Thyroid gland (tissue), 4 donors: Measurements from ENCODE around the gene TSC22D1. TPM values are rescaled to one million over a fixed set of nuclear protein-coding genes. Genes with fewer than 3 reads are reported as not detected.

ENCODE experiments used
- DNase-seq, 2 donors: peaks; one replicate each; pipeline ENCODE4 v3.0.0-alpha.2; 2019
- H3K27ac ChIP-seq, 3 donors: fragments of 200-600 bp; sonication (generic); 1 replicate in 2 of 3; 2 replicates in 1 of 3; pipeline ENCODE4 v1.5.1; 2016 to 2019; ENCODE audit warnings: mild to moderate bottlenecking in 1 of 3, moderate library complexity in 1 of 3
- H3K27me3 ChIP-seq: fragments of 200-600 bp; sonication (generic); one replicate; pipeline ENCODE4 v1.5.1; 2019
- H3K36me3 ChIP-seq, 2 donors: fragments of 200-600 bp; sonication (generic); one replicate each; pipeline ENCODE4 v1.5.1; 2016 to 2019
- H3K4me1 ChIP-seq, 2 donors: fragments of 200-600 bp; sonication (generic); one replicate each; pipeline ENCODE4 v1.5.1; 2017 to 2019
- H3K4me3 ChIP-seq, 3 donors: fragments of 200-600 bp; sonication (generic); replicated peaks in 1 of 3; 1 replicate in 2 of 3; 2 replicates in 1 of 3; pipeline ENCODE4 v1.5.1; 2016; ENCODE audit warnings: mild to moderate bottlenecking in 1 of 3
- H3K9me3 ChIP-seq: fragments of 200-600 bp; sonication (generic); one replicate; pipeline ENCODE4 v1.5.1; 2017
- POLR2A ChIP-seq, 2 donors: fragments of 450-650 bp; IDR thresholded peaks; one replicate each; pipeline ENCODE4 v1.6.1; 2017; ENCODE audit warnings: antibody characterized with exemption in 2 of 2, mild to moderate bottlenecking in 2 of 2, moderate library complexity in 1 of 2
- WGBS, 2 donors: methylation state at CpG; one replicate each; pipeline ENCODE4 v1.1.5; 2017; 5-methylcytosine and 5-hydroxymethylcytosine counted together
- intact Hi-C: fragments of 100-400 bp; cut with DNase I; formaldehyde crosslinking; loops from one replicate; pipeline ENCODE4 v1.15.1; 2023
- total RNA-seq, 4 donors: library from RNA; depleted of rRNA; stranded (reverse); fragments of >200 nt; gene quantifications; one replicate each; pipeline ENCODE4 v1.2.3, GENCODE V29; 2016
- TF ChIP-seq, protein P1 (sequence below), 6 experiments: fragments of 200-600 bp in 3 of 6; fragments of 450-650 bp in 3 of 6; sonication (generic) in 3 of 6; IDR thresholded peaks; one replicate each; pipeline ENCODE4 v1.5.1; 2016 to 2019; ENCODE audit warnings: antibody characterized with exemption in 6 of 6, mild to moderate bottlenecking in 2 of 6, inconsistent platforms in 1 of 6, moderate library complexity in 1 of 6

The TSC22D1 gene
- total RNA-seq, 4 donors from 2014 or later = 78.0 to 103 (median 90.5) TPM

DNA sequence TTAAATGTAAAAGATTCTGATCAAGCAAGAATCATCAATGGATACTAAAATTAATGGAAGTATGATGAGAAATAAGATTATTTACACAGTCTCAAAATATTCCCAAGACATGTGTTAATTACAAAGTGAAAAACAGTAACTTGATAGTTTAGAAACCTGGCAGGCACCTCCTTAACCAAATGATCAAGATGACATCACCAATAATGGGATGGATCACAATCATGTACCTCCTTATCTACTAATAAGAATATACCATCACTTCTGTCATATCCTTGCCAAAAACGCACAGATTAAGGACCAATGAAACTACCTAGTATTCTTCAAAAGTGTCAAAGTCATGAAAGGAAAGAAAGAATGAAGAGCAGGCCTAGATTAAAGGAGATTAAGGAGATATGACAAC, 30.0 kb downstream of the TSC22D1 start:
- Histone ChIP-seq H3K27me3 (no peaks in the 10 kb centered on the region), H3K4me3 (no peak overlapping the region), H3K9me3 (no peaks in the 10 kb centered on the region), H3K36me3 (no peaks in the 10 kb centered on the region), H3K4me1 (peaks cover 5 to 6% of the 10 kb centered on the region in 2 donors), H3K27ac (no peak overlapping the region)
- intact Hi-C loops = no loop called here
- DNase-seq = no peak
- TF ChIP-seq, protein P1, sequence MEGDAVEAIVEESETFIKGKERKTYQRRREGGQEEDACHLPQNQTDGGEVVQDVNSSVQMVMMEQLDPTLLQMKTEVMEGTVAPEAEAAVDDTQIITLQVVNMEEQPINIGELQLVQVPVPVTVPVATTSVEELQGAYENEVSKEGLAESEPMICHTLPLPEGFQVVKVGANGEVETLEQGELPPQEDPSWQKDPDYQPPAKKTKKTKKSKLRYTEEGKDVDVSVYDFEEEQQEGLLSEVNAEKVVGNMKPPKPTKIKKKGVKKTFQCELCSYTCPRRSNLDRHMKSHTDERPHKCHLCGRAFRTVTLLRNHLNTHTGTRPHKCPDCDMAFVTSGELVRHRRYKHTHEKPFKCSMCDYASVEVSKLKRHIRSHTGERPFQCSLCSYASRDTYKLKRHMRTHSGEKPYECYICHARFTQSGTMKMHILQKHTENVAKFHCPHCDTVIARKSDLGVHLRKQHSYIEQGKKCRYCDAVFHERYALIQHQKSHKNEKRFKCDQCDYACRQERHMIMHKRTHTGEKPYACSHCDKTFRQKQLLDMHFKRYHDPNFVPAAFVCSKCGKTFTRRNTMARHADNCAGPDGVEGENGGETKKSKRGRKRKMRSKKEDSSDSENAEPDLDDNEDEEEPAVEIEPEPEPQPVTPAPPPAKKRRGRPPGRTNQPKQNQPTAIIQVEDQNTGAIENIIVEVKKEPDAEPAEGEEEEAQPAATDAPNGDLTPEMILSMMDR (IDR thresholded peaks at IDR 0.05) = no peak
- no peak for TF ChIP-seq POLR2A (IDR thresholded peaks at IDR 0.05)
- WGBS, 2 donors = 98% methylated on average over 1 of the region's 1 CpG

DNA sequence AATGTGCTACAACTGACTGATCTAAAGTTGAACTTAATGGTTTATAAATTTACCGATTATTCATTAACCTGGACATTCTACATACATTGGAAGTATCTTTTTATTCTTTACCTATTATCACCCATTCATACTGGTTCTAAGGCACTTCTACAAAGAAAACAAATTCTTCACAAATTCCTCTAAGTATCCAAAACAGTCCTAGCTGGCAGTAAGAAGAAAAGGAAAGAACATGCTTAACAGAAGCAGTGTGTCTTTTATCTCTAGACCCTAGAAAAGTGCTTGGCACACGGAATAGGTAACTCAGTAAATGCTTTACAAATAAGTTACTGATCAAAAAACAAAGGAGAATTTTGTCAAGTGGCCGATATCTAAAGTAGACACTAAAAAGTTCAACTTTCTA, 32.8 kb downstream of the TSC22D1 start:
- Histone ChIP-seq H3K4me1 (peaks cover 5 to 6% of the 10 kb centered on the region in 2 donors), H3K9me3 (no peaks in the 10 kb centered on the region), H3K27me3 (no peaks in the 10 kb centered on the region), H3K36me3 (no peaks in the 10 kb centered on the region), H3K4me3 (no peak overlapping the region), H3K27ac (no peak overlapping the region)
- 59 to 65% methylated on average over 3 of the region's 3 CpGs for WGBS, 2 donors
- no peak for TF ChIP-seq POLR2A (IDR thresholded peaks at IDR 0.05)
- TF ChIP-seq, protein P1 (IDR thresholded peaks at IDR 0.05) = no peak
- intact Hi-C loops = no loop called here
- DNase-seq = no peak

DNA sequence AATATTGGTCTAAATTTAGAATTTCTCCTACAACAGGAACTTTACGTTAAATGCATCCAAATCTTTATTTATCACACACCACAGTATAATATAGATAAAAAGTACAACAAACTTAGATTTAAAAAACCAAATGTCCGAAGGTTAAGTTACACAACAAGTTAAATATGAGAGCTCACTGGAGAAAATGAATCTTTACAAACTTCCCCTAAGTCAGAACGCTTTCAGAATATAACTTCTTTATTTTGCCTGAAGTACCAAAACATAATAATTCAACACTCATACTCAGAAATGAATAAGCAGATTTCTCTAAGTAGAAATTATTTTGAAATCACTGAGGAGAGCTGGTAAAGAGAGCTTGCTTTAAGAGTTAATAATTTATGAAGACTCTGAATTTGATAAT, 33.8 kb downstream of the TSC22D1 start:
- Histone ChIP-seq H3K9me3 (no peaks in the 10 kb centered on the region), H3K27ac (no peak overlapping the region), H3K27me3 (no peaks in the 10 kb centered on the region), H3K4me1 (peaks cover 5 to 6% of the 10 kb centered on the region in 2 donors), H3K4me3 (no peak overlapping the region), H3K36me3 (no peaks in the 10 kb centered on the region)
- no peak for DNase-seq
- TF ChIP-seq, protein P1 (IDR thresholded peaks at IDR 0.05) = no peak
- no peak for TF ChIP-seq POLR2A (IDR thresholded peaks at IDR 0.05)
- WGBS, 2 donors = 92% methylated on average over 3 of the region's 3 CpGs
- intact Hi-C loops = no loop called here

DNA sequence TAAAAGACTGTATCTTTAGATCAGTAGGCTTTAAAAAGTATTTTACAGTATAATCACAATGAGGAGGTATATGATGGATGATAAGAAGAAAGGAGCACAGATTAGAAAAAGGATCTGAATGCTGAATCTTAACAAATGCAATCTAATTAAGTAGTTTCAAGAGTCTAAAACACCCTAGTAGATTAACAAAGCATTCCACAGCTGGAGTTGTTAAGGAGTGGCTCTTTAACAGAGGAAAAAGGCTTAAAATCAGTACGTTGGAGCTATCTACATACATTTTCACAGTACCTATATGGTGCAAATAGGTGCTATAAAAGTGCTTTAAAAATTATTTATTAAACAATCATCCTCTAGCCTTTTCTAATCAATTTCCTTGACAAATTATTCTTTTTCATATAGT, 34.5 kb downstream of the TSC22D1 start:
- TF ChIP-seq POLR2A (IDR thresholded peaks at IDR 0.05) = no peak
- TF ChIP-seq, protein P1 (IDR thresholded peaks at IDR 0.05) = no peak
- DNase-seq = no peak
- Histone ChIP-seq H3K4me1 (peaks cover 5 to 6% of the 10 kb centered on the region in 2 donors), H3K36me3 (no peaks in the 10 kb centered on the region), H3K27ac (no peak overlapping the region), H3K27me3 (no peaks in the 10 kb centered on the region), H3K4me3 (no peak overlapping the region), H3K9me3 (no peaks in the 10 kb centered on the region)
- intact Hi-C loops = no loop called here
- WGBS, 2 donors = 87 to 93% methylated on average over 1 of the region's 1 CpG

DNA sequence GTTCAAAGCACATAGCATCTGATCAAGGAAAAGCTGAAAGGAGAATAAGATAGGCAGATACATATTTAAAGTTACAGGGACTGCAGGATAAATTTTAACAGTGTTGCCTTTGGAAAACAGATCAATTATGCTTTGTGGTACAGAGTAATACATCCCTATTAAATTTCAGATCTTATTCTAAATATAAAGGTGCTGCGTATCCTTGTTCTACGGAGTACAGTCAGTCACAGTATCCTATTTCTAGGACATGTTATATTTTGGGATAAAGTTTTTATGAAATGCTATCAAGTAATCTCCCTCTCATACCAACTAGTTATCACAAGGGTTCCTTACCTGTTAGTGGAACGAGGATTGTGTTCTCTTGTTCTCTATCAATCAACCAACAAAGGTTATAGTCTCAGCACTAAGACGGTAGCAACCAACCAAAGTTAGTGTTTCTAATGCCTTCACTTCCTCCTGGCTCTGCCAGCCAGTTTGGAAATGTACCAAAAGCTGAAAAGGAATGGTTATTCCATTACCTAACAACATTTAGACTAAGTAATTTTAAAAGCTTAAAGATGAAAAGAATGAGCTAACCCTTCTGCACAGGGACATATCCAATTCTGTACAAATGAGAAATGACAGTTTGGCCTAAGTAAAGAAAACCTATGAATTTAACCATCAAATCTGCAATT, 35.2 kb downstream of the TSC22D1 start:
- H3K9me3 ChIP-seq = no peaks in the 10 kb centered on the region
- WGBS, 2 donors = 87 to 89% methylated on average over 4 of the region's 4 CpGs
- H3K27ac ChIP-seq = no peak overlapping the region
- peaks cover 5 to 6% of the 10 kb centered on the region in 2 donors for H3K4me1 ChIP-seq
- no peak for DNase-seq
- no peaks in the 10 kb centered on the region for H3K36me3 ChIP-seq
- no peaks in the 10 kb centered on the region for H3K27me3 ChIP-seq
- TF ChIP-seq POLR2A (IDR thresholded peaks at IDR 0.05) = no peak
- TF ChIP-seq, protein P1 (IDR thresholded peaks at IDR 0.05) = no peak
- intact Hi-C loops = no loop called here
- H3K4me3 ChIP-seq = no peak overlapping the region
